IPS-20b (cell line): ENCODE results near the gene RGL3.

Experiments used
- H3K27ac ChIP-seq: one replicate; pipeline ENCODE4 v1.5.1; 2013; ENCODE audit warnings: low read length
- H3K27me3 ChIP-seq: 2 replicates; pipeline ENCODE4 v1.6.1; 2013; ENCODE audit warnings: mild to moderate bottlenecking, low read length, inconsistent platforms; ENCODE audit not compliant: insufficient read depth
- H3K36me3 ChIP-seq: 2 replicates; pipeline ENCODE4 v1.6.1; 2013; ENCODE audit warnings: low read depth, mild to moderate bottlenecking, inconsistent platforms, low read length, moderate library complexity; ENCODE audit not compliant: insufficient read depth
- H3K4me1 ChIP-seq: 2 replicates; pipeline ENCODE4 v1.6.1; 2013; ENCODE audit warnings: mild to moderate bottlenecking, control low read depth, inconsistent platforms, low read length, moderate library complexity; ENCODE audit not compliant: insufficient read depth
- H3K4me3 ChIP-seq: 2 replicates; pipeline ENCODE4 v1.5.1; 2013; ENCODE audit warnings: mild to moderate bottlenecking, low read length, inconsistent platforms
- H3K9ac ChIP-seq: 2 replicates; pipeline ENCODE4 v1.6.1; 2013; ENCODE audit warnings: low read depth, mild to moderate bottlenecking, inconsistent platforms, low read length, moderate library complexity
- H3K9me3 ChIP-seq: 2 replicates; pipeline ENCODE4 v1.6.1; 2013; ENCODE audit warnings: mild to moderate bottlenecking, low read depth, low read length, inconsistent platforms; ENCODE audit not compliant: insufficient read depth

RGL3 gene

DNA sequence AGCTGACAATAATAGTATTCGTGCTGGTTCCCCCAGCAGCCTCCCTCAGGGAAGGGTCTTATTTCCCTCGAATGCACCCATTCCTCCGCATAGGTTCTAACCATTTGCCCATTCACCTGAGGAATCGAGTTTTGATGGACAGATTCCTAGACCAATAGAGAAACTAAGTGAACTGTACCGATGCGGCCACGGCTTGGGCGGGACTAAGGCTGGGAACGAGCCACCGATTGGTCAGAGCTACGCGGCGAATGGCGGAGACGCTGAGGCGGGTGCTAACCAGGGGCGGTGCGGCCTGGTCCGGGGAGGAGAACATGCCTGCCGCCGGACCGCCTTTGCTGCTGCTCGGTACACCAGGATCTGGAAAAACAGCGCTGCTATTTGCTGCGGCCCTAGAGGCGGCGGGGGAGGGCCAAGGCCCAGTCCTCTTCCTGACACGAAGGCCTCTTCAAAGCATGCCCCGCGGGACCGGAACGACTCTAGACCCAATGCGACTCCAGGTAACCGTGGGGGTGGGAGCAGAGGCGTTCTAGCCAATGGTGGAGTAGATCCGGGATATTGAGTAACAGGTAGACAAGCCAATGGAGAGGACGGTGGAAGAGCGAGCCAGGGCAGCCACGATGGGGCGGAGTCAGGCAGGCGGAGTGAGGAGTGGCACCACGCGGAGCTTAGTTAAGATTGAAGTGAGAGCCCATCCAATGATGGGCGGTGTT, 44.5 kb downstream of the RGL3 start, which contains the start of gene SWSAP1:
TSS of gene SWSAP1 (plus strand) at position 234 of the 710 bp plus-strand sequence. CDS start at position 249, 15 bp downstream.
- Histone ChIP-seq H3K27ac (peak within 1 kb of the TSS; percentile 80), H3K9ac (peak within 1 kb of the TSS; percentile 91), H3K36me3 (no peaks in the 10 kb centered on the region), H3K4me3 (peak within 1 kb of the TSS; percentile 79), H3K4me1 (peaks cover 4% of the 10 kb centered on the region; the same call in 1 of the 2 replicates), H3K9me3 (no peaks in the 10 kb centered on the region), H3K27me3 (no peaks in the 10 kb centered on the region)

DNA sequence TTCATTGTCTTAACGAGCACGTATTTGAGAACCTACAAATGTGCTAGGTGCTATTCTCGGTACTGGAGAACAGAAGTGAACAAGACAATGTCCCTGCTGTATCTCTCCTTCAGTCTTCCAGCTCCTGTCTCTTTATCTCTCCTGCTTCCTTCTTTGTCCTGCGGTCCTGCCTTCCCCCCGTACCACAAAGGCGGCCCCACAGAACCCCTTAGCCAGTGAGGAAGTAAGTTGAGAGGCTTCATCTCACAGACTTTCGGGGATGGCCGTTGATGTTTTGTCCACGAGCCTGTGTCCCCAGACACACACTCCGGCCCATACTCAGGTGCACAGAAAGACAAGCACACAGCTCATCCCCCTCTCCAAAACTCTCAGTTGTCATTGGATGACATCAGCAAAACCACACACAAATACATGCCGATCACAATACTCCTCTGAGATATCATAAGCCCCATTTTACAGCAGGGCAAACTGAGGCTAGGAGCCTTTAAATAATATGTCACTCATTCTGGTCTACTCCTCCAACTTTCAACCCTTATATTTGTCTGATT, 45.2 kb downstream of the RGL3 start:
- Histone ChIP-seq H3K9me3 (no peaks in the 10 kb centered on the region), H3K9ac (no peak overlapping the region; the same call in 1 of the 2 replicates), H3K4me3 (peak overlapping the region; percentile 79), H3K27ac (no peak overlapping the region), H3K4me1 (peaks cover 4% of the 10 kb centered on the region; the same call in 1 of the 2 replicates), H3K36me3 (no peaks in the 10 kb centered on the region), H3K27me3 (no peaks in the 10 kb centered on the region)

DNA sequence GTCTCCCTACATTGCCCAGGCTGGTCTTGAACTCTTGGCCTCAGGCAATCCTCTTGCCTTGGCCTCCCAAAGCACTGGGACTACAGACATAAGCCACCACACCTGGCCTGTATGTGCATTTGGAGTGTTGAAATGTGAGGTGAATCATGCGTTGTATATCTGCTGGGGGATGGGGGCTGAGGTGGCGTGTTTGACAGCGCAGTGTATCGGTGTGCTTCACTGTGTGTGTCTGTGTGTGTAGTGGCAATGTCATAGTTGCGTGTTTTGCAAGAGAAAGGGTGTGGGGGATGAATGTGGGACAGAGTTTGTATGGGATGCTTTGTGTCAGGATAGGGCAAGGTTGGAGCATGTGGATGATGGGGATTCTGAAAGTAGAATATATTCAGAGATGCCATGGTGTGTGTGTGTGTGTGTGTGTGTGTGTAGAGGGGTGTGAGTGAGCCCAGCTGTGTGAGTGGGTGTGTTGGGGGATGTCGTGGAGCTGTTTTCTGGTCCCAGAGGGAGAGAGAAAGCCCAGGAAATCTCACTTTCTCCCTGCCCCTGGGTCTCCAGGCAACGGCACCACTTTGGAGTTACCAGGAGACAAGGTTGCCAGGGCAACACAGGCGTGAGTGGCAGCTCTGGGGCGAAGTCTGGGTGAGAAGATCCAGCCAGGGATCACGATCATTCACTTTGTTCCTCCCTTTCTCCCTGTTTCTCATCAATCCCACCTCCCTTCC, 45.8 kb downstream of the RGL3 start:
- no peaks in the 10 kb centered on the region for H3K27me3 ChIP-seq
- H3K4me3 ChIP-seq, result peak overlapping the region; percentile 79; the same call in 1 of the 2 replicates
- peaks cover 4% of the 10 kb centered on the region; the same call in 1 of the 2 replicates for H3K4me1 ChIP-seq
- H3K27ac ChIP-seq, result no peak overlapping the region
- no peak overlapping the region for H3K9ac ChIP-seq
- H3K9me3 ChIP-seq, result no peaks in the 10 kb centered on the region
- H3K36me3 ChIP-seq, result no peaks in the 10 kb centered on the region

DNA sequence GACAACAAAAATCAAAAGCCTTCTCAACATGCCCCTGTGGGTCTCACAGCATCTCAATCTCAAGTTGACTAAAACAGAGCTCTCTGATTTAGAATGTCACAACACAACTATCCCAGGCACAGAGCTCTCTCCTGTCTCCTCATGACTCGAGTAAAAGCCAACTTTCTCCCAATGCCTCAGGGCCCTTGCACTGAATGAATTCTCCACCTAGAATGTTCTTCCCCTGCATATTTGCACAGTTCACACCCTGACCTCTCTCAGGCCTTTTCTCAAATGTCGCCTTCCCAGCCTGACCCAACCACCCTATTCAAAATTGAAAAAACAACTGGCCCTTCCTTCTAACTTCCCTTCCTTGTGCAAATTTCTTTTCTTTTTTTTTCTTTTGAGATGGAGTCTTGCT, 48.4 kb downstream of the RGL3 start:
- Histone ChIP-seq H3K36me3 (no peaks in the 10 kb centered on the region), H3K27me3 (no peaks in the 10 kb centered on the region), H3K9me3 (no peaks in the 10 kb centered on the region), H3K9ac (no peak overlapping the region), H3K4me1 (peaks cover 3% of the 10 kb centered on the region; the same call in 1 of the 2 replicates), H3K27ac (no peak overlapping the region), H3K4me3 (no peak overlapping the region)

DNA sequence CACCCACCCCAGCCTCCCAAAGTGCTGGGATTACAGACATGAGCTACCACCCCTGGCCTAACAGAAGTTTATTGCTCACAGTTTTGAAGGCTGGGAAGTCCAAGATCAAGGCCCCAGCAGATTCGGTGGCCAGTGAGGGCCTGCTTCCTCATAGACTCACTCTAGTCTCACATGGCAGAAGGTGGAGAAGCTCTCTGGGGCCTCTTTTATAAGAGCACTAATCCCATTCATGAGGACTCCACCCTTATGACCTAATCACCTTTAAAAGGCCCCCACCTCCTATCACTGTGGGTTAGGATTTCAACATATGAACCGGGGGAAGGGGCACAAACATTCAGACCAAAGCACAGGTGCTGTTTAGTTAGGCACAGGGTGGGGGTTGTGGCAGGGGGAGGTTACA, 51.6 kb downstream of the RGL3 start:
- Histone ChIP-seq H3K27ac (no peak overlapping the region), H3K36me3 (no peaks in the 10 kb centered on the region), H3K4me1 (no peaks in the 10 kb centered on the region), H3K4me3 (no peak overlapping the region), H3K27me3 (no peaks in the 10 kb centered on the region), H3K9ac (no peak overlapping the region), H3K9me3 (no peaks in the 10 kb centered on the region)

DNA sequence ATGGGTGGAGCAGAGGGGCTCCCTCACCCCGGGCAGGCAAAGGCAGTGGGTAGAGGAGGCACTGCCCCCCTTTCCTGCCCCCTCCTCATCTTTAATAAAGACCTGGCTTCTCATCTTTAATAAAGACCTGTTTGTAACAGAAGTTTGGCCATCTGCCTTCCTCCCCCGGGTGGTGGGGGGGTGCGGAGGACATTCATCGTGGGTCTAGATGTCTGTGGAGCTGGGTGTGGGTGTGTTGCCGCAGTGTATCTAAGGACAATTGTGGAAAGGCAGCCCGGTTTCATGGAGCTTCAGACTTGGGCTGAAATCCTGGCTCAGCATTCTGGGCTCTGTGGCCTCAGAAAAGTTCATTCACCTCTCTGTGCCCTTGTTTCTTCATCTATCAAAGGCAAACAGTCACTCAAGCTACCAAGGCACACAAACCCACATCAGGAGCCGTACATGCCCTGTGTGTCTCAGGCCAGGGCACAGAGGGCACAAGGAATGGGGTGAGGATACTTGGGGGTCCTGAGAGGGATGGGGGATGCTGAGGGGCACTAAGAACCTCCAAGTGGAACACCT, 53.5 kb downstream of the RGL3 start:
- H3K27ac ChIP-seq, result no peak overlapping the region
- H3K36me3 ChIP-seq, result no peaks in the 10 kb centered on the region
- peaks cover 2% of the 10 kb centered on the region; the same call in 1 of the 2 replicates for H3K4me1 ChIP-seq

DNA sequence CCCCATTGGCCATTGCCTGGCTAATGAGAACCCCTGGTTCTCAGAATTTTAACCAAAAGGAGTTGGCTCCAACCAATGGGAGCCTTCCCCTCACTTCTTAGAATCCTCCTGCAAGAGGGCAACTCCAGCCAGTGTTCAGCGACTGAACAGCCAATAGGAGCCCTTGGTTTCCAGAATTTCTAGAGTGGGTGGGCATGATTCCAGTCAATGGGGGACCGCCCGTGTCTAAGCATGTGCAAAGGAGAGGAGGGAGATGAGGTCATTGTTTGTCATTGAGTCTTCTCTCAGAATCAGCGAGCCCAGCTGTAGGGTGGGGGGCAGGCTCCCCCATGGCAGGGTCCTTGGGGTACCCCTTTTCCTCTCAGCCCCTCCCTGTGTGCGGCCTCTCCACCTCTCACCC, 54.2 kb downstream of the RGL3 start:
- Histone ChIP-seq H3K36me3 (no peaks in the 10 kb centered on the region), H3K4me3 (no peak overlapping the region), H3K9ac (no peak overlapping the region), H3K9me3 (no peaks in the 10 kb centered on the region), H3K27me3 (peaks cover 10% of the 10 kb centered on the region; the same call in 1 of the 2 replicates), H3K4me1 (peaks cover 2% of the 10 kb centered on the region; the same call in 1 of the 2 replicates), H3K27ac (no peak overlapping the region)

More for the DNA sequence above, 53.5 kb downstream of the RGL3 start:
- H3K27me3 ChIP-seq, result peaks cover 6% of the 10 kb centered on the region; the same call in 1 of the 2 replicates
- H3K4me3 ChIP-seq, result no peak overlapping the region
- no peak overlapping the region for H3K9ac ChIP-seq
- no peaks in the 10 kb centered on the region for H3K9me3 ChIP-seq

DNA sequence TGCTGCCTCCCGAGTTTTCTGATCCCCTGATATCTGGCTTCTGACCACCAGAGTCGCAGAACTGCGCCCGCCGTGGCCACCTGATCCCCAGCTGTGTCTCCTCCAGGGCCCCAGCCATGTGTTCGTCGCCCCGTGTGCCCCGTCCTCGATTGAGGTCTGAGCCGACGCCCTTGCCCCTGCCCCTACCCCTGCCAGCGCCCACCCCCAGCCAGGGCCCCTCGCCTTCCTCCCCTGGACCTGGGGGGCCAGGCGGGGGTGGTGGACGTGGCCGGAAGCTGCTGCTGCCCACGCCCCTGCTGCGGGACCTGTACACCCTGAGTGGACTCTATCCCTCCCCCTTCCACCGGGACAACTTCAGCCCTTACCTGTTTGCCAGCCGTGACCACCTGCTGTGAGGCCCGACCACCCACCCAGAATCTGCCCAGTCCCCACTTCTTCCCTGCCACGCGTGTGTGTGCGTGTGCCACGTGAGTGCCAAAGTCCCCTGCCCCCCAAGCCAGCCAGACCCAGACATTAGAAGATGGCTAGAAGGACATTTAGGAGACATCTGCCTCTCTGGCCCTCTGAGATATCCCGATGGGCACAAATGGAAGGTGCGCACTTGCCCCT, 54.7 kb downstream of the RGL3 start:
- no peaks in the 10 kb centered on the region for H3K36me3 ChIP-seq
- H3K4me1 ChIP-seq, result peaks cover 2% of the 10 kb centered on the region; the same call in 1 of the 2 replicates
- no peaks in the 10 kb centered on the region for H3K9me3 ChIP-seq
- no peak overlapping the region for H3K27ac ChIP-seq
- H3K4me3 ChIP-seq, result no peak overlapping the region
- H3K27me3 ChIP-seq, result peaks cover 14% of the 10 kb centered on the region; the same call in 1 of the 2 replicates
- no peak overlapping the region for H3K9ac ChIP-seq

DNA sequence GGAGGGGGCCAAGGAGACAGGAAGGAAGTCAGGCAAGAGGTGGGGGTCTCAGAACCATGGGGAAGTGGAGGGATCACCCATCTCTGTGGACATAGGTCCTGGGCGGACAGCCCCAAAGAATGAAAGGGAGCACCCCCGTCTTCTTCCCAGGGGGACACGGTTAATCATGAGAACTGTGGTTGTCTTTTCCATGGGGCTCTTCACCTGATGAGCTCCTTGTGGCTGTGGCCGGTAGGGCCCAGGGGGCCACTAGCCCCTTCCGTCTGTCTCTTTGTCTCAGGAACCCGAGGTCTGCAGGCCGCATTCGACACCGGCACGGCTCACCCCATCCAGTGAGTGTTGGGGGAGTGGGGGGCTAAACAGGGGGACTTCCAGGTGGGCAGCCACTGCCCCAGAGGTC, 55.2 kb downstream of the RGL3 start:
- H3K4me3 ChIP-seq, result no peak overlapping the region
- no peaks in the 10 kb centered on the region for H3K9me3 ChIP-seq
- no peak overlapping the region for H3K9ac ChIP-seq
- no peak overlapping the region for H3K27ac ChIP-seq
- H3K36me3 ChIP-seq, result no peaks in the 10 kb centered on the region
- H3K27me3 ChIP-seq, result peaks cover 19% of the 10 kb centered on the region
- H3K4me1 ChIP-seq, result peaks cover 2% of the 10 kb centered on the region; the same call in 1 of the 2 replicates

DNA sequence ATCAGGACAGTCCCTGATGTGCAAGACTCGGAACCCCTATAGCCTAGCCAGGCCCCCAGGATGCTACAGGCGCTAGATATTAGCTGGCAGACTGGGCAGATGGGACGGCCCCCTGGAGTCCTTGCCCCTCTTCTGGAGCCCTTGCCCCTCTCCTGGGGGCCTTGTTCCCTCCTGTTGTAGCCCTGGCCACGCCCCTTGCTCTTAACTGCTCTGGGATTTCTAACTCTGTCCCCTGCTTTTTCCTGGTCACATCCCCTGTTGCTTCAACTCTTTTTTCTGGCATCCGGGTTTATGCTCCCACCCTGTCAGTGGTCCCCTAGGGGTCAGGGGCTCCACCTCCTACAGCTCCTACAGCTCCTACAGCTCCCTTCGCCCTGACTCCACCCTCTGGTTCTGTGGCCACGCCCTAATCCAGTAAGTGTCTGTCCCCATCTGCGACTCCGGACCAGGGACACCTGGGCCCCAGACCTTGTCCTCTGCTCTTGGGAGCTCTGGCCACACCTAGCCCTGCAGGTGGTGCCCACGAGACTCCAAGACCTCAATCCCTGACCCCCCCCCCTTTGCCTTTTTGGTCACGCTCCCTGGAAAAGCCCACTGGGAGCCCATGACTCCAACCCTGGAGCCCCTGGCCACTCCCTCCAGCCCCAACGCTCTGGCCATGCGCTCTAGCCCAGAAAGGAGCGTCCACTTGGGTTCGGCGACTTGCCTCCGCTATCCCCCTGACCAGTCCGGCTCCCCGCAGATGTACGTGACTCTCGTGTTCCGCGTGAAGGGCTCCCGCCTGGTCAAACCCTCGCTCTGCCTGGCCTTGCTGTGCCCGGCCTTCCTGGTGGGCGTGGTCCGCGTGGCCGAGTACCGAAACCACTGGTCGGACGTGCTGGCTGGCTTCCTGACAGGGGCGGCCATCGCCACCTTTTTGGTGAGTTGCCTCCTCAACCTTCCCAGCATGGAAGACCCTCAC, 57.1 kb downstream of the RGL3 start:
- H3K36me3 ChIP-seq, result no peaks in the 10 kb centered on the region
- H3K9me3 ChIP-seq, result no peaks in the 10 kb centered on the region
- H3K9ac ChIP-seq, result no peak overlapping the region
- H3K27ac ChIP-seq, result no peak overlapping the region
- H3K27me3 ChIP-seq, result peaks cover 34% of the 10 kb centered on the region
- peaks cover 2% of the 10 kb centered on the region; the same call in 1 of the 2 replicates for H3K4me1 ChIP-seq
- peak overlapping the region; percentile 53; the same call in 1 of the 2 replicates for H3K4me3 ChIP-seq
